Osteocyte (in vitro differentiated cells): ENCODE measurements around the gene SNRNP35. TPM values are rescaled to one million over a fixed set of nuclear protein-coding genes. Genes with fewer than 3 reads are reported as not detected.
"Not testable (repeated sequence)": the region's sequence is repeated elsewhere in the genome, so short reads cannot be mapped to it uniquely, and the experiment has no call there.

ENCODE experiments used
- DNase-seq: peaks from one replicate; pipeline ENCODE4 v3.0.0; 2021; ENCODE audit warnings: mixed read lengths; ENCODE audit not compliant: unreplicated experiment; ENCODE audit errors: extremely low spot score
- H3K27ac Mint-ChIP-seq: one replicate; pipeline ENCODE4 v1.8.0; 2021; ENCODE audit warnings: mild to moderate bottlenecking, mixed read lengths; ENCODE audit not compliant: unreplicated experiment
- H3K27me3 Mint-ChIP-seq: one replicate; pipeline ENCODE4 v1.8.0; 2021; ENCODE audit warnings: mixed read lengths; ENCODE audit not compliant: unreplicated experiment
- H3K36me3 Mint-ChIP-seq: one replicate; pipeline ENCODE4 v1.8.0; 2021; ENCODE audit warnings: mixed read lengths; ENCODE audit not compliant: unreplicated experiment
- H3K4me1 Mint-ChIP-seq: one replicate; pipeline ENCODE4 v1.8.0; 2021; ENCODE audit warnings: mixed read lengths; ENCODE audit not compliant: unreplicated experiment
- H3K4me3 Mint-ChIP-seq: one replicate; pipeline ENCODE4 v1.8.0; 2021; ENCODE audit warnings: mild to moderate bottlenecking, moderate library complexity, mixed read lengths; ENCODE audit not compliant: unreplicated experiment
- H3K9me3 Mint-ChIP-seq: one replicate; pipeline ENCODE4 v1.8.0; 2021; ENCODE audit warnings: mixed read lengths; ENCODE audit not compliant: unreplicated experiment
- total RNA-seq: library from RNA; stranded (reverse); gene quantifications from 2 replicates; pipeline ENCODE4 v1.2.1, GENCODE V29; 2021
- TF ChIP-seq, protein P1 (sequence below): fragments of 200-600 bp; sonication (generic); IDR thresholded peaks from 2 replicates; pipeline ENCODE4 v1.5.0; 2021; ENCODE audit warnings: antibody characterized with exemption, mild to moderate bottlenecking, moderate library complexity

SNRNP35 gene
- total RNA-seq, 1 donor from 2014 or later = 21.6 TPM

DNA sequence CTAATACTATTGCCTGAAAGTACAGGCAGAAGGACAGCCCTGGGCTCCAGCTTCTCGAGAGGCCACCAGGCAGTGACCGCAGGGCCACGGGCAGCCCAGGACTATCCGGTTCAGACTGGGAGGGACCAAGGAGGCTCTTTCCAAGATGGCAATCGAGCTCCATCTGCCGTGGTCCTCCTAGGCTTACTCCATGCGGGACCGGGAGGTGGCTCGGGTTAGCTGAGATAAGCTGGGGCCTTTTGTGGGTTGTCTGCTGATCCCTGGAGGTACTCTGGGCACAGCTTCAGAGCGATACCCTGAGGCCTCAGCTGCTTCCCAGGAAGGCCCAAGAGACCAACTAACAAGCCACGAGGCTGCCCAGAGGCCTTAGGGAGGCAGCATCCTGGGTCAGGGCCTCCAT, 33.1 kb downstream of the SNRNP35 start:
- H3K4me1 Mint-ChIP-seq = peaks cover 3% of the 10 kb centered on the region
- DNase-seq = no peak
- no peak overlapping the region for H3K4me3 Mint-ChIP-seq

DNA sequence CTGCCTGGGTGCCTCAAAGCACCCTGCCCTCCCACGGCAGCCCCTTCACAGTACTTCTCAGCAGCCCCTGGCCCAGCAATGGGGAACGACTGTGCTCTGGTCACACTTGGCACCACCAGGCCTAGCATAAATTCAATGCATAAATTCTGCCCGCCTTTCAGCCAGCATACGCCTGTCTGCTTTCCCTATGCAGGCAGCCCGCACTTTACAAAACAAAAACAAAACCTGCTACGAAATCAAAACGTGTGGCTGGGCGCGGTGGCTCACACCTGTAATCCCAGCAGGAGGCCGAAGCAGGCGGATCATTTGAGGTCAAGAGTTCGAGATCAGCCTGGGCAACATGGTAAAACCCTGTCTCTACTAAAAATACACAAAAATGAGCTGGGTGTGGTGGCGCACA, 33.5 kb downstream of the SNRNP35 start:
- Mint-ChIP-seq H3K4me3 (no peak overlapping the region), H3K9me3 (no peaks in the 10 kb centered on the region), H3K4me1 (peaks cover 3% of the 10 kb centered on the region), H3K27ac (no peak overlapping the region), H3K36me3 (peaks cover under 1% of the 10 kb centered on the region), H3K27me3 (no peaks in the 10 kb centered on the region)
- TF ChIP-seq, protein P1, sequence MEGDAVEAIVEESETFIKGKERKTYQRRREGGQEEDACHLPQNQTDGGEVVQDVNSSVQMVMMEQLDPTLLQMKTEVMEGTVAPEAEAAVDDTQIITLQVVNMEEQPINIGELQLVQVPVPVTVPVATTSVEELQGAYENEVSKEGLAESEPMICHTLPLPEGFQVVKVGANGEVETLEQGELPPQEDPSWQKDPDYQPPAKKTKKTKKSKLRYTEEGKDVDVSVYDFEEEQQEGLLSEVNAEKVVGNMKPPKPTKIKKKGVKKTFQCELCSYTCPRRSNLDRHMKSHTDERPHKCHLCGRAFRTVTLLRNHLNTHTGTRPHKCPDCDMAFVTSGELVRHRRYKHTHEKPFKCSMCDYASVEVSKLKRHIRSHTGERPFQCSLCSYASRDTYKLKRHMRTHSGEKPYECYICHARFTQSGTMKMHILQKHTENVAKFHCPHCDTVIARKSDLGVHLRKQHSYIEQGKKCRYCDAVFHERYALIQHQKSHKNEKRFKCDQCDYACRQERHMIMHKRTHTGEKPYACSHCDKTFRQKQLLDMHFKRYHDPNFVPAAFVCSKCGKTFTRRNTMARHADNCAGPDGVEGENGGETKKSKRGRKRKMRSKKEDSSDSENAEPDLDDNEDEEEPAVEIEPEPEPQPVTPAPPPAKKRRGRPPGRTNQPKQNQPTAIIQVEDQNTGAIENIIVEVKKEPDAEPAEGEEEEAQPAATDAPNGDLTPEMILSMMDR = no peak
- DNase-seq = no peak

More for the DNA sequence above, 33.1 kb downstream of the SNRNP35 start:
- TF ChIP-seq, protein P1 = no peak
- no peaks in the 10 kb centered on the region for H3K27me3 Mint-ChIP-seq
- H3K9me3 Mint-ChIP-seq = no peaks in the 10 kb centered on the region
- H3K36me3 Mint-ChIP-seq = no peaks in the 10 kb centered on the region
- no peak overlapping the region for H3K27ac Mint-ChIP-seq

DNA sequence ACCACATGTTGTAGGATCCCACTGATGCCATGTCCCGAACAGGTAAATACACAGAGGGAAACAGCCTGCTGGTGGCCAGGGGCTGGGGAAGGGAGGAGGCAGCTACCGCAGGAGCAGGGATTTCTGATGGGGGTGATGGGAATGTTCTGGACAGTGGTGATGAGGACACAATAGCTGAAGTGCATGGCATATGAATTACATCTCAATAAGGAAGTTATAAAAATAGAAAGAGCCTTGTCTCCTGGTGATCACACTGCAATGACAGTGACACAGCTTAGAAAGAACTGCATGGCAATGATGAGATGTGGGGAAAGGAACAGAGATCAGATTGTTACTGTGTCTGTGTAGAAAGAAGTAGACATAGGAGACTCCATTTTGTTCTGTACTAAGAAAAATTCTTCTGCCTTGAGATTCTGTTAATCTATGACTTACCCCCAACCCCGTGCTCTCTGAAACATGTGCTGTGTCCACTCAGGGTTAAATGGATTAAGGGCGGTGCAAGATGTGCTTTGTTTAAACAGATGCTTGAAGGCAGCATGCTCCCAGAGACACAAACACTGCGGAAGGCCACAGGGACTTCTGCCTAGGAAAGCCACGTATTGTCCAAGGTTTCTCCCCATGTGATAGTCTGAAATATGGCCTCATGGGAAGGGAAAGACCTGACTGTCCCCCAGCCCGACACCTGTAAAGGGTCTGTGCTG, 34.5 kb downstream of the SNRNP35 start:
- not testable (repeated sequence) for DNase-seq, H3K9me3 Mint-ChIP-seq, H3K4me1 Mint-ChIP-seq, H3K4me3 Mint-ChIP-seq, H3K36me3 Mint-ChIP-seq, H3K27ac Mint-ChIP-seq, H3K27me3 Mint-ChIP-seq

DNA sequence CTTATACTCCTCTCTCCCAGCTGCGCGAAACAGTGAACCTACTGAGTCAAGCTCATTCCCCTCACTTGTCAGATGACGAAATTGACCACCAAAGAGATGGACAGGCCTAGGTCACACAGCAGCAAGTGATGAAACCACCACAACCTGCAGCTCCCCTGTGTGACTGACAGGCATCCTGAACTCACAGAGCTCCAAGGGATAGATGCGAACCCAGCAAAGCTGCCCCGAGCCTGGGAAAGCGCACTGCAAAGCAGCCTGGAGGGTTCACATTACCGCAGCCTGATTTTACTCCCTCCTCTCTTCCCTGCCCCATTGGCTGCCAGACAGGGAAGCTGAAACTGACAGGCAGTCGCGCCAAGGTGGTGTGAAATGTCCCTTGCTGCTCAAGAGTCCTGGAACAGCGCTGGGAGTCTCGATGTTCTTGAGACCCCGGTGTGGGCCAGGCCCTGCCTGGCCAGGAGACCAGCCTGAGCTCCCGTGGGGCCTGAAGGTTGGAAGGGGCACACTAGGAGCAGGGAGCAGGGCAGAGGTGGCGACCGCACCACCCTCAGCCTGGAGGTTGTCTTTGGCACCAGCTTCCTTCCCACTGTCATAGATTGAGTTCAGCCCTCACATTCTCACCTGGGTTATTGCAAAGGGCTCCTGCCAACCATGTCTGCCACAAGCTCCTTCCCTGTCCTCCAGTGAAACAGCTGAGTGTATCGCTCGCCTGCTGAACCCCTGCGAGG, 36.3 kb downstream of the SNRNP35 start:
- no peaks in the 10 kb centered on the region for H3K27me3 Mint-ChIP-seq
- no peak overlapping the region for H3K4me3 Mint-ChIP-seq
- DNase-seq = no peak
- TF ChIP-seq, protein P1 = no peak
- H3K27ac Mint-ChIP-seq = peak overlapping the region; percentile 39
- H3K36me3 Mint-ChIP-seq = peaks cover 21% of the 10 kb centered on the region
- H3K9me3 Mint-ChIP-seq = no peaks in the 10 kb centered on the region
- H3K4me1 Mint-ChIP-seq = no peaks in the 10 kb centered on the region

DNA sequence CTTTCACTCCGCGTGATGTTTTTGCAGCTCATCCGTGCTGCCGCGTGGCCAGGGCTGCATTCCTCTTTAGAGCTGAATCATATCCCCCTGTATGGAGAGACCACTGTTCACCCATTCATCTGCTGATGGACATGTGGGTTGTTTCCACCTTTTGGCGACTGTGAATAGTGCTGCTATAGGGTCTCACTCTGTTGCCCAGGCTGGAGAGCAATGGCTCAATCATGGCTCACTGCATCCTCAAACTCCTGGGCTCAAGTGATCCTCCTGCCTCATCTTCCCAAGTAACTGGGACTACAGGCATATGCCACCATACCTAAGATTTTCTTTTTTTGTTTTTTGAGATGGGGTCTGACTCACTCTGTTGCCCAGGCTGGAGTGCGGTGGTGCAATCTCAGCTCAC, 39.1 kb downstream of the SNRNP35 start:
- Mint-ChIP-seq H3K27me3 (no peaks in the 10 kb centered on the region), H3K4me3 (no peak overlapping the region), H3K9me3 (no peaks in the 10 kb centered on the region), H3K27ac (no peak overlapping the region), H3K36me3 (peaks cover 26% of the 10 kb centered on the region), H3K4me1 (no peaks in the 10 kb centered on the region)
- no peak for DNase-seq
- TF ChIP-seq, protein P1 = no peak
